Mesendoderm (in vitro differentiated cells): ENCODE measurements around the gene PRPSAP1.
"Not testable (repeated sequence)": the region's sequence is repeated elsewhere in the genome, so short reads cannot be mapped to it uniquely, and the experiment has no call there.

Source experiments
- DNase-seq: peaks from one replicate; pipeline ENCODE4 v3.0.0; 2013
- H2AK5ac ChIP-seq: 2 replicates; pipeline ENCODE4 v1.6.1; 2013; ENCODE audit warnings: low read length, inconsistent platforms
- H2BK120ac ChIP-seq: 2 replicates; pipeline ENCODE4 v1.6.1; 2013; ENCODE audit warnings: low read depth, mild to moderate bottlenecking, low read length, moderate library complexity, mixed read lengths
- H2BK15ac ChIP-seq: replicated peaks from 2 replicates; pipeline ENCODE4 v1.6.1; 2013; ENCODE audit warnings: low read depth, mild to moderate bottlenecking, moderate library complexity
- H2BK5ac ChIP-seq: 2 replicates; pipeline ENCODE4 v1.6.1; 2013; ENCODE audit warnings: low read length, inconsistent platforms
- H3K18ac ChIP-seq: 2 replicates; pipeline ENCODE4 v1.6.1; 2013; ENCODE audit warnings: mild to moderate bottlenecking, low read length, mixed read lengths
- H3K23ac ChIP-seq: one replicate; pipeline ENCODE4 v1.6.1; 2013; ENCODE audit warnings: low read length
- H3K27ac ChIP-seq: 2 replicates; pipeline ENCODE4 v1.5.1; 2013; ENCODE audit warnings: low read depth, mild to moderate bottlenecking, inconsistent platforms, low read length, moderate library complexity
- H3K27me3 ChIP-seq: 2 replicates; pipeline ENCODE4 v1.6.1; 2013; ENCODE audit warnings: low read length, control low read depth, mild to moderate bottlenecking, inconsistent platforms; ENCODE audit not compliant: insufficient read depth, poor library complexity
- H3K36me3 ChIP-seq: 2 replicates; pipeline ENCODE4 v1.6.1; 2013; ENCODE audit warnings: low read length, inconsistent platforms; ENCODE audit not compliant: control insufficient read depth, insufficient read depth
- H3K4ac ChIP-seq: one replicate; pipeline ENCODE4 v1.6.1; 2013; ENCODE audit warnings: low read depth, mild to moderate bottlenecking, low read length, moderate library complexity
- H3K4me1 ChIP-seq: 2 replicates; pipeline ENCODE4 v1.6.1; 2013; ENCODE audit warnings: low read depth, low read length, inconsistent platforms; ENCODE audit not compliant: control insufficient read depth
- H3K4me2 ChIP-seq: 2 replicates; pipeline ENCODE4 v1.6.1; 2013; ENCODE audit warnings: low read length
- H3K4me3 ChIP-seq: 2 replicates; pipeline ENCODE4 v1.5.1; 2013; ENCODE audit warnings: mild to moderate bottlenecking, low read length
- H3K56ac ChIP-seq: one replicate; pipeline ENCODE4 v1.6.1; 2013; ENCODE audit warnings: low read length
- H3K79me1 ChIP-seq: 2 replicates; pipeline ENCODE4 v1.6.1; 2013; ENCODE audit warnings: low read length, inconsistent platforms
- H3K79me2 ChIP-seq: 2 replicates; pipeline ENCODE4 v1.6.1; 2013; ENCODE audit warnings: mild to moderate bottlenecking, low read length; ENCODE audit not compliant: control insufficient read depth, insufficient read depth
- H3K9ac ChIP-seq: 2 replicates; pipeline ENCODE4 v1.6.1; 2013; ENCODE audit warnings: low read length, inconsistent platforms
- H4K5ac ChIP-seq: one replicate; pipeline ENCODE4 v1.6.1; 2013; ENCODE audit warnings: low read length
- H4K8ac ChIP-seq: one replicate; pipeline ENCODE4 v1.6.1; 2013; ENCODE audit warnings: low read depth, mild to moderate bottlenecking, control low read depth, low read length, moderate library complexity
- WGBS: extraction: QIAGEN DNeasy Blood & Tissue Kit; methylation state at CpG from one replicate; pipeline ENCODE4 v1.1.7; 2013; ENCODE audit warnings: low lambda C conversion rate, missing lambda C conversion rate; ENCODE audit not compliant: insufficient coverage; ENCODE audit errors: extremely low coverage; 5-methylcytosine and 5-hydroxymethylcytosine counted together

The PRPSAP1 gene

DNA sequence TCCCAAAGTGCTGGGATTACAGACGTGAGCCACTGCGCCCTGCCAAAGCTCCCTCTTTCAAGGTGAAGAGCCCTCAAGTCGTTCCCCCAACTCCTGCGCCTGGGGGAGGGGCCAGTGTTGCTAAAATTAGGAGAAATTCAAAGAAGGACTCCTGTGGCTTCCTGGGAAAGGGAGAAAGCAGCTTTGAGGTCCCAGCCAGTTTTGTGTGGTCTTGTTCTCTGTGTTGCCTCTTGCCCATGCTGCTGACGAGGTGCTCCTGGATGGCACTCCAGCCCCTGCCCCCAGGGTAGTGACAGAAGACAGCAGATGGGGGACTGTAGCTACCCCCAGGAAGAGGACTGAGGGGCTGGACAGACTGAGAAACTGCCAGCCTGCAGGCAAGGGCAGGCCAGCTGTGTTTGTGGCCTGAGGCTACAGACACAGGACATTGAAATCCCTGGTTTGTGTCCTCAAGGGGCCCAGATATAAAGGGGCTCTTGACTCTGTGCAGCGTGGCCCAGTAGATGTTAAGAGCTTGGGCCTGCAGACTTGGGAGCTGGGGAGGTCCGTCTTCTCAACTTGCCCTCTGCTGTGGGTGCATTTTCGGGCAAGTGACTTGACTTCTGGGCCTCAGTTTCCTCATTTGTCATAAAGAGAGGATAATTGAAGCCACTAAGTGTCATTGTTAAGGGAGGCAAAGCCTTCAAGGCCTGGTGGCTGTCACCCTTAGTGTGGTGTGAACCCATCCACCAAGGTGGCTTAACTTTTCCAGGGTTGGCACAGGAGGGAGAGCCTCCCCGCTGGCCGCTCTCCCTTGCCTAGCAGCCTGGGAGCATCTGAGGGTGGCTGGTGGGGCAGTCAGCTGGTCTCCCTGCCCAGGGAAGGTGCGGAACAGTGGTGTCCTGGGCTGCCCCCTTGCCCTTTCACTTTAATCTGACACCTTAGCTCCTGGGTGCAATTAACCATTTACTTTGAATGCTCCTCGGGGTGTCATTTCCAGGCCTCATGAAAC is 84.4 kb downstream of the PRPSAP1 start:
- Histone ChIP-seq H3K4me1 (peaks cover 9% of the 10 kb centered on the region), H3K27ac (no peak overlapping the region), H3K18ac (no peak overlapping the region), H3K4ac (no peak overlapping the region), H3K79me2 (peaks cover 11% of the 10 kb centered on the region), H3K4me3 (no peak overlapping the region), H2BK15ac (no peak overlapping the region), H2BK120ac (no peak overlapping the region), H3K9ac (peak overlapping the region; percentile 7), H4K5ac (no peak overlapping the region), H3K79me1 (peaks cover 12% of the 10 kb centered on the region), H3K36me3 (no peaks in the 10 kb centered on the region), H3K56ac (peak overlapping the region; percentile 45), H2BK5ac (no peak overlapping the region), H3K4me2 (no peak overlapping the region), H3K23ac (no peak overlapping the region), H2AK5ac (no peak overlapping the region), H4K8ac (no peak overlapping the region), H3K27me3 (no peaks in the 10 kb centered on the region)
- no peak for DNase-seq
- no CpG with 5 or more reads among the region's 12 CpGs for WGBS

DNA sequence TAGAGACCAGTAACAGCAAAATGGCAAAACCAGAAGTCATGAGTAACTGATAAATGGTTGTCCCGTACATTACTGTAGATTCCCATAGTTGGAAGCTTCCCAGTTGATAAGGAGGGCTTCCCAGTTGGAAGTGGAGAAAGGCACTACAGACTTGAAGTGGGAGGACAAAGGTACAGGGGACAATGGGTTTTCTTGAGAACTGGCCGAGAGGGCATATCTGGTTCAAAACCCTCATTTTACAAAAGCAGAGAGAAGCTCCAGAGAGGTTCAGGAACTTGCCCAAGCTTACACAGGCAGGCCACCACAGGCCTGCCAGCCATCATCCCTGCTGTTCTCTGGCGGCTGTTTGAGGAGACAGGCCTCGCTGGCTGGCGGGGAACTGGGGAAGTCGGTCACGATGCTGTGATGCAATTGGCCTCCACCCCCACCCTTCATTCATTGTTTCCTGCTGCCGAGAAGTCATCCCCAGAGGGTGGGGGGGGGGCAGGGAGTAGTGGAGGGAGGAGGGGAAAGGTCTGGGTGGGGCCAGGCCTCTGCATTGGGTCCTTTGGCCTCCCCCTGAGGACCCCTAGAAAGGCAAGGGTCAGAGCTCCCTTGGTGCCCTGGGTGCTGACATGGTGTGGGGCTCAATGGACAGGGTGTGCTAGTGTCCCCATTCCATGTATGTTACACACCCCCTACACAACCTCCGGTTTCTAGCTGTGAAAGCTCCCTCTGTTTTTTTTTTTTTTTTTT is 85.5 kb downstream of the PRPSAP1 start:
- H3K9ac ChIP-seq, result peak overlapping the region; percentile 48
- H3K18ac ChIP-seq, result no peak overlapping the region
- no peak overlapping the region for H3K4me2 ChIP-seq
- H4K5ac ChIP-seq, result no peak overlapping the region
- peaks cover 11% of the 10 kb centered on the region for H3K79me2 ChIP-seq
- peaks cover 12% of the 10 kb centered on the region for H3K79me1 ChIP-seq
- H2BK5ac ChIP-seq, result peak overlapping the region; percentile 55
- H3K27me3 ChIP-seq, result no peaks in the 10 kb centered on the region
- no peak overlapping the region for H2AK5ac ChIP-seq
- no peak overlapping the region for H3K4ac ChIP-seq
- peak overlapping the region; percentile 48 for H3K27ac ChIP-seq
- H2BK120ac ChIP-seq, result no peak overlapping the region
- peak overlapping the region; percentile 79 for H3K56ac ChIP-seq
- no peak overlapping the region for H2BK15ac ChIP-seq
- no CpG with 5 or more reads among the region's 9 CpGs for WGBS
- H3K4me3 ChIP-seq, result no peak overlapping the region
- no peak overlapping the region for H4K8ac ChIP-seq
- no peak overlapping the region for H3K23ac ChIP-seq
- H3K4me1 ChIP-seq, result peaks cover 9% of the 10 kb centered on the region
- peak; percentile 87 for DNase-seq
- H3K36me3 ChIP-seq, result no peaks in the 10 kb centered on the region

DNA sequence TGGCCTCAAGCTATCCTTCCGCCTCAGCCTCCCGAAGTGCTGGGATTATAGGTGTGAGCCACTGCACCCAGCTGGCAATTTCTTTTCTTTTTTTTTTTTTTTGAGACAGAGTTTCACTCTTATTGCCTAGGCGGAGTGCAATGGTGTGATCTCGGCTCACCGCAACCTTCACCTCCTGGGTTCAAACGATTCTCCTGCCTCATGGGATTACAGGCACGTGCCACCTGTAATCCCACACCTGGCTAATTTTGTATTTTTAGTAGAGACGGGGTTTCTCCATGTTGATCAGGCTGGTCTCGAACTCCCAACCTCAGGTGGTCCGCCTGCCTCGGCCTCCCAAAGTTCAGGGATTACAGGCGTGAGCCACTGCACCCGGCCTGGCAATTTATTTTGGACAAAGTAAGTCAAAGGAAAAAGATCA is 86.1 kb downstream of the PRPSAP1 start:
- Histone ChIP-seq H3K27ac (peak overlapping the region; percentile 48), H3K56ac (peak overlapping the region; percentile 79), H3K79me1 (peaks cover 12% of the 10 kb centered on the region), H3K79me2 (peaks cover 11% of the 10 kb centered on the region)
- not testable (repeated sequence) for DNase-seq, H3K4me1 ChIP-seq, H4K8ac ChIP-seq, H3K18ac ChIP-seq, H2BK120ac ChIP-seq, H3K23ac ChIP-seq, H3K36me3 ChIP-seq, H2BK15ac ChIP-seq, H3K4ac ChIP-seq, H2AK5ac ChIP-seq, H3K9ac ChIP-seq, H4K5ac ChIP-seq, H3K4me3 ChIP-seq, H3K27me3 ChIP-seq, H3K4me2 ChIP-seq, H2BK5ac ChIP-seq
- WGBS, result no CpG with 5 or more reads among the region's 13 CpGs

DNA sequence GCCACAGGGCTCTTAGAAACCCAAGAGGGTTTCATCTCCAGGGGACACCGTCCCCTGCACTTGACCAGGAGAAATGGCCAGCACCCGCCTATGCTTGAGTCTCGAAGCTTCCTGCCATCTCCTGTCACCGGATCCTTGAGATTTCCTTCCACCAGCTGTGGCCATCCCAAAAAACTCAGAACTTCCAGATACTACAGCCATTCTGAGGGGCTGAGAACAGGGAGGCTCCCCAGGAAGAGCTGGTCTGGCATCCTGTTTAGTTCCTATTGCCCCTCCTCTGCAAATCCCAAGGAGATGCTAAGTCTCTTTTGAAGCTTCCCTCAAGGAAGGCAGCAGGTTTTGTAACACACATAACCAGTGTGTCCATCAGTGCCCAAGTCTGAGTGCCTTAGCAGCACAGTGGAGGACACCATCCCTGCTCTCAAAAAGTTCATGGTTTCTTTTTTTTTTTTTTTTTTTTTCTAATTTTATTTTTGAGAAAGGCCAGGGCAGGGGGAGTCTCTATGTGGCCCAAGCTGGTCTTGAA is 86.6 kb downstream of the PRPSAP1 start:
- peak overlapping the region; percentile 77 for H3K27ac ChIP-seq
- DNase-seq, result no peak
- no CpG with 5 or more reads among the region's 4 CpGs for WGBS

DNA sequence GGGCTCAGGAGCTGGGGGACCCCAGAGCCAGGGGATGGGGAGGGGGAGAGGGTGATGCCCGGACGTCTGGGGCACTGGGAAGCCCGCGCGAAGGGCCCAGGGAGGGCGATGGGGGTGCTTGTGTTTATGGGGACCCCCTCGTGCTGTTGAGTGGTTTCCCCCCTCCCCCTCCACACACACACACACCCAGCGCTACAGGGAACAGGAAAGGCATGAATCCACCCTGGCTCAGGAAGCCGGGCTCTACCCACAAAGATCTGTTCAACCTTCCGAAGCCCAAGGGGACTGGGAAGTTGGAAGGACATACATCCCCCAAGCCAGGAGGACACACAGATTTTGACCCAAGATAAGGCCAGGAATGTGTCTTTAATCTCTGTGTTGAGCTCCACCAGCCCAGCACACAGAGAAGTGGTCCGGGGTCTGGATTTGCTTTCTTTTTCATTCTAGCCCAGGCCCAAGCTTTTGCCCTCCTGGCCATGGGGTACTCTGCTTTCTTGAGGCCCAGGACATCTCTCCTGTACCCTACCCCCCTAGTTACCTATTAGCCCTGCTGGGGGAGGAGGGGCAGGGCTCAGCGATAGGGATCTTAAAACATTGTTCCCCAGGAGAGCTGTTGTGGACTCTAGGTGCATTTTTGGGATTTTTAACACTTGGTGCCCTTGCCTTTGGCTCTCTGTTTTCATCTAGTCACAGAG is 87.3 kb downstream of the PRPSAP1 start:
- H3K9ac ChIP-seq, result peak overlapping the region; percentile 69
- peak overlapping the region; percentile 69 for H3K4me2 ChIP-seq
- peak overlapping the region; percentile 88 for H3K18ac ChIP-seq
- no peak overlapping the region for H2BK15ac ChIP-seq
- H2BK120ac ChIP-seq, result peak overlapping the region; percentile 23
- peak overlapping the region; percentile 92 for H3K56ac ChIP-seq
- no peak overlapping the region for H4K8ac ChIP-seq
- H3K4me3 ChIP-seq, result peak overlapping the region; percentile 73
- H2BK5ac ChIP-seq, result peak overlapping the region; percentile 59
- H3K23ac ChIP-seq, result peak overlapping the region; percentile 80
- no peak overlapping the region for H2AK5ac ChIP-seq
- H3K27me3 ChIP-seq, result no peaks in the 10 kb centered on the region
- H3K4me1 ChIP-seq, result peaks cover 9% of the 10 kb centered on the region
- peaks cover 12% of the 10 kb centered on the region for H3K79me1 ChIP-seq
- no peaks in the 10 kb centered on the region for H3K36me3 ChIP-seq
- peaks cover 11% of the 10 kb centered on the region for H3K79me2 ChIP-seq
- no peak overlapping the region for H4K5ac ChIP-seq
- H3K27ac ChIP-seq, result peak overlapping the region; percentile 77
- peak overlapping the region; percentile 70 for H3K4ac ChIP-seq
- WGBS, result no CpG with 5 or more reads among the region's 12 CpGs
- peak; percentile 79 for DNase-seq

More for the DNA sequence above, 86.6 kb downstream of the PRPSAP1 start:
- Histone ChIP-seq H3K36me3 (no peaks in the 10 kb centered on the region), H2BK5ac (no peak overlapping the region), H2BK120ac (no peak overlapping the region), H2AK5ac (no peak overlapping the region), H4K5ac (no peak overlapping the region), H3K18ac (no peak overlapping the region), H3K4me1 (peaks cover 9% of the 10 kb centered on the region), H3K23ac (no peak overlapping the region), H2BK15ac (no peak overlapping the region), H3K4me3 (no peak overlapping the region), H3K4ac (no peak overlapping the region), H3K79me2 (peaks cover 11% of the 10 kb centered on the region), H3K9ac (peak overlapping the region; percentile 69), H3K4me2 (peak overlapping the region; percentile 69), H3K27me3 (no peaks in the 10 kb centered on the region), H4K8ac (no peak overlapping the region), H3K79me1 (peaks cover 12% of the 10 kb centered on the region), H3K56ac (peak overlapping the region; percentile 92)
